ENCODE data around the gene NR1H2. TPM values are rescaled to one million over a fixed set of nuclear protein-coding genes. Genes with fewer than 3 reads are reported as not detected.

Gene NR1H2
- total and polyA plus RNA-seq, 10 of the 15 experiments (the other 5 are each of a cell fraction or from before 2014, with no cell fraction given), result 0.05 to 54.2 (median 35.1) TPM

DNA sequence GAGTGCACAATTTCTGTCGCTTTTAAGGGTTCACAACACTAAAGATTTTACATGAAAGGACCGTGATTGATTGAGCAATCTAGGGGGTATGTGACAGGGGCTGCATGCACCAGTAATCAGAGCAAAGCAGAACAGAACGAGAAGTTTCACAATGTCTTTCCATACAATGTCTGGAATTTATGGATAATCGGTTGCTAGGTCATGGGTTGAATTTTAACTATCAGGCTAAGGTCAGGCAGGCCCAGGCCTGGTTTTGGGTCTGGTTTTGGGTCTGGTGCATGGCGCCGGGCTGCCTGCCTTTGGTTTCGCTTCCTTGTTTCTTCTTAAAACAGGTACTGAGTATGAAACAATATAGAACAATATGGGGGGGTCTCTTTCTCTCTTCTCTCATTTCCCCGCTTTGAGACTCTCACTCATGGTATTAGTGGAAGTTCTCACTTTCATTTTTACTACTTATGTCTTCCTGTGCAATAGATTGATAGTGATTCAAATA is 29.1 kb upstream of the NR1H2 start (continued):
- peak; percentile 82 for TF ChIP-seq CREM (IDR thresholded peaks at IDR 0.05; ENCODE audit: low read depth)
- TF ChIP-seq BMI1 (IDR thresholded peaks at IDR 0.05; ENCODE audit: borderline replicate concordance), result peak; percentile 80; the same call in 1 of the 2 replicates
- TF ChIP-seq IRF4 (IDR thresholded peaks at IDR 0.05; ENCODE audit: low read depth, low read length), result peak; percentile 93
- TF ChIP-seq, protein P1, sequence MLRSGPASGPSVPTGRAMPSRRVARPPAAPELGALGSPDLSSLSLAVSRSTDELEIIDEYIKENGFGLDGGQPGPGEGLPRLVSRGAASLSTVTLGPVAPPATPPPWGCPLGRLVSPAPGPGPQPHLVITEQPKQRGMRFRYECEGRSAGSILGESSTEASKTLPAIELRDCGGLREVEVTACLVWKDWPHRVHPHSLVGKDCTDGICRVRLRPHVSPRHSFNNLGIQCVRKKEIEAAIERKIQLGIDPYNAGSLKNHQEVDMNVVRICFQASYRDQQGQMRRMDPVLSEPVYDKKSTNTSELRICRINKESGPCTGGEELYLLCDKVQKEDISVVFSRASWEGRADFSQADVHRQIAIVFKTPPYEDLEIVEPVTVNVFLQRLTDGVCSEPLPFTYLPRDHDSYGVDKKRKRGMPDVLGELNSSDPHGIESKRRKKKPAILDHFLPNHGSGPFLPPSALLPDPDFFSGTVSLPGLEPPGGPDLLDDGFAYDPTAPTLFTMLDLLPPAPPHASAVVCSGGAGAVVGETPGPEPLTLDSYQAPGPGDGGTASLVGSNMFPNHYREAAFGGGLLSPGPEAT (IDR thresholded peaks at IDR 0.05; ENCODE audit: low read depth), result peak; percentile 82

DNA sequence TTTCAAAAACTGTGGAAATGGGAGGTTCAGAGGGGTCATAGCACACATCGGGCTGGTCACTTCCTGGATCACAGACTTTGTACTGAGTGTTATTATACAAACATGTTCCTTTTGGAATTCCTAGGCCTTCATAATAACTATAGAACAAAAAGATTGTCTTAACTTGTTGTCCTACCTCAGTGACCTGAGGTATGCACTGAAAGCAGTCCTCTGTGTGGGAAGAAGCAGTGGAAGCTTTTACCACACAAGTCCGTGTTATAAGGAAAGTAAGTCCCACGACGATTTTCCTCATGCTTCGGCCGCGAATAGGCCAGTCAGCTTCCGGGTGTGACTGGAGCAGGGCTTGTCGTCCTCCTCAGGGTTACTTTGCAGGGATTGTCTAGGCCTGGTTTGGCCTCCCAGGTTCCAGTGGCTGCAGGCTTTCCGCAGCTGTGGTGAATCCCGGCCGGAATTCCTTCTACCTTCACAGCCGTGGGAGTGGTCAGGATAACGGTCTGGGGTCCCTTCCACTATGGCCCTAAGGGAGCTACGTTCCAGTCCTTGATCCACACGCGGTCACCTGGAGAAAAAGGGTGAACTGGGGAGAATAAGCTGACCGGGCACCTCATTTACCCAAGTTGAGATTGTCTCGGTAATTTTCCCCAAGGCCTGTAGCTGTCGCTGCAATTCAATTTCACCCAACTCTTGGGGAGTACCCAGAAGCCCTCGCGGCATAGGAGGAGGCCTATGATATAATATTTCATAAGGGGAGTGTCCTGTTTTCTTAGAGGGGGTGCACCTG is 26.8 kb upstream of the NR1H2 start:
- FAIRE-seq (no peak), DNase-seq (ENCODE audit: low read depth, low spot score) (no peak), ATAC-seq (no peak)
- no peaks in the 10 kb centered on the region for H3K36me3 ChIP-seq (ENCODE audit: control insufficient read depth in 2 of 2, insufficient read depth in 2 of 2, low read length in 1 of 2)
- intact Hi-C loops (cut with micrococcal nuclease; ENCODE audit: unreplicated experiment) (loop anchor here (5.0 to 10.0 kb wide), 3 partner anchors 83 to 545 kb away; partner anchors contain the start of gene MYBPC2), in situ Hi-C loops (cut with MboI) (loop anchor here (10.0 to 25.0 kb wide), 2 partner anchors 545 to 1013 kb away; partner anchors contain the start of genes CLDND2, ETFB and NKG7)
- no TSS peak for BruUV-seq (replicated peaks)
- TF ChIP-seq, protein P2, sequence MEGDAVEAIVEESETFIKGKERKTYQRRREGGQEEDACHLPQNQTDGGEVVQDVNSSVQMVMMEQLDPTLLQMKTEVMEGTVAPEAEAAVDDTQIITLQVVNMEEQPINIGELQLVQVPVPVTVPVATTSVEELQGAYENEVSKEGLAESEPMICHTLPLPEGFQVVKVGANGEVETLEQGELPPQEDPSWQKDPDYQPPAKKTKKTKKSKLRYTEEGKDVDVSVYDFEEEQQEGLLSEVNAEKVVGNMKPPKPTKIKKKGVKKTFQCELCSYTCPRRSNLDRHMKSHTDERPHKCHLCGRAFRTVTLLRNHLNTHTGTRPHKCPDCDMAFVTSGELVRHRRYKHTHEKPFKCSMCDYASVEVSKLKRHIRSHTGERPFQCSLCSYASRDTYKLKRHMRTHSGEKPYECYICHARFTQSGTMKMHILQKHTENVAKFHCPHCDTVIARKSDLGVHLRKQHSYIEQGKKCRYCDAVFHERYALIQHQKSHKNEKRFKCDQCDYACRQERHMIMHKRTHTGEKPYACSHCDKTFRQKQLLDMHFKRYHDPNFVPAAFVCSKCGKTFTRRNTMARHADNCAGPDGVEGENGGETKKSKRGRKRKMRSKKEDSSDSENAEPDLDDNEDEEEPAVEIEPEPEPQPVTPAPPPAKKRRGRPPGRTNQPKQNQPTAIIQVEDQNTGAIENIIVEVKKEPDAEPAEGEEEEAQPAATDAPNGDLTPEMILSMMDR (IDR thresholded peaks at IDR 0.05 in 2 of 3, conservative IDR thresholded peaks at IDR 0.05 in 1 of 3; ENCODE audit: control insufficient read depth in 2 of 3, extremely low read depth in 1 of 3, insufficient read depth in 1 of 3, low read depth in 3 of 3, low read length in 3 of 3), result peak in 1 of 3 experiments; percentile 17; a peak in 1 of 6 replicates
- TF ChIP-seq NBN (IDR thresholded peaks at IDR 0.05), result no peak
- WGBS (ENCODE audit: insufficient coverage, insufficient replicate concordance, low lambda C conversion rate, missing lambda C conversion rate), result 73% methylated on average over 22 of the region's 22 CpGs
- H4K20me1 ChIP-seq (ENCODE audit: control insufficient read depth, insufficient read depth), result no peaks in the 10 kb centered on the region
- H3K9ac ChIP-seq (ENCODE audit: control insufficient read depth, insufficient read depth, low read length), result no peak overlapping the region
- H3K4me2 ChIP-seq (ENCODE audit: control insufficient read depth, insufficient read depth), result no peak overlapping the region
- RAD21 ChIA-PET (ENCODE audit: unreplicated experiment), result interaction anchor here (1.1 to 3.0 kb wide), 2 partner anchors 8 to 20 kb away, joined by 3 to 7 read pairs; partner anchors contain the start of gene KCNC3
- CTCF ChIA-PET, result interaction anchor here (0.7 to 3.0 kb wide), 5 partner anchors 8 to 183 kb away, joined by 3 to 9 read pairs (median 4); no protein-coding TSS in a partner anchor
- POLR2A ChIA-PET, result interaction anchor here (0.6 to 1.8 kb wide), 2 partner anchors 21 to 76 kb away, joined by 4 to 5 read pairs; no protein-coding TSS in a partner anchor
- SMC1A ChIA-PET (ENCODE audit: uncharacterized antibody, unreplicated experiment), result interaction anchor here (0.7 to 3.1 kb wide), 3 partner anchors 11 to 16 kb away, joined by 3 to 7 read pairs (median 3); no protein-coding TSS in a partner anchor
- peaks cover under 1% of the 10 kb centered on the region for H3K79me2 ChIP-seq (ENCODE audit: control insufficient read depth, insufficient read depth, low read length)
- H3K9me3 ChIP-seq (replicated peaks; ENCODE audit: control insufficient read depth, insufficient read depth, low read length), result no peaks in the 10 kb centered on the region; the same call in 1 of the 3 replicates
- no peak overlapping the region for H3K27ac ChIP-seq (ENCODE audit: control insufficient read depth, insufficient read depth)
- H3K27me3 ChIP-seq (replicated peaks in 1 of 2; ENCODE audit: control insufficient read depth in 2 of 2, insufficient read depth in 2 of 2, low read length in 1 of 2), result no peaks in the 10 kb centered on the region
- H3K4me1 ChIP-seq (ENCODE audit: control insufficient read depth, insufficient read depth, low read length), result peaks cover 45% of the 10 kb centered on the region
- H2AFZ ChIP-seq (ENCODE audit: control insufficient read depth, low read depth, low read length), result no peak overlapping the region
- no peak overlapping the region for H3K4me3 ChIP-seq

Data from GM12878 (cell line).